ENCODE results near the gene EFCAB11. TPM values are rescaled to one million over a fixed set of nuclear protein-coding genes. Genes with fewer than 3 reads are reported as not detected.

EFCAB11 gene
- total RNA-seq: 1.9 TPM
- long read RNA-seq, partial matches to known transcripts: 0 of 4 reads
- long read RNA-seq, other reads (novel, unspliced or antisense): 1 of 4 reads

DNA sequence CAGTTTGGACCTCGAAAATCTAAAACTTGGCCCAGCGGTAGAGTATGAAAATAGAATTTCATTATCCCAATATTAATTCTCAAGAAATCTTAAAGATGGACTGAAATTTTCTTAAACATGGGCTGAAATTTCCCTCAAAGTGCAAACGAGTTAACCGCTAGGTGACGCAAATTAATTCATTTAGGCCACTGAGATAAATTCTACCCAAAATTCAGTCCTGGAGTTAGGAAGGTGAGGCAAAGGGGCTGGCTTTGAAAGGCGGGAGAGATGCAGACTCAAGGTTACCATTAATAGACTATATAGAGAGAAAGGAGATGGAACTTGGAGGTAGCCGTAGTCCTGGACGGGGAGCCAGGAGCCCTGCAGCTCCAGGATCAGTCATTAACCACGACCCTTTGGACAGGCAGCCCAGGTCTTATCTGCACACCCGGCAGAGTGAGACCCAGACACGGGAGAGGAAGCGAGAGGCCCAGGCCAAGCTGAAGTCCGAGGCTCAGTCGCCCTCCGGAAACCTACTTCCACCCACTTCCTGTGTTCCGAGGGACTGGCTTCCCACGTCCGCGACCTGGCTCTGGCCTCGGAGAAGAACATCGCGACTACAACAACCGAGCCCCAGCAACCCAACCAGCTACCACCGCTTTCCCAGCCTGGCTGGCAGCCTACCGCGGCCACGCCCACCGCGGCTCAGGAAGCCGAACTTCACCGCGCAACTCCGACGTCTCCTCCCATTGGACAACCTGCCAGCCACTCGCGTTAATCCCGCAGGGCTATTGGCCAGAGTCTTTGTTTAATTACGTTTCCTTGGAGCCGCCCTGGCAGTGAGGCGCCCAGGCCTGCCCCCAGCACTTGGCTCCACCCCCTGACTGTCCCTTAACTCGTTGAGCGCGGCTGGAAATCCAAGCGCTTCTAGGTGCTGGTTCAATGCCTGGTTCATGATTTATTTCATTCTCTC is at the start of gene EFCAB11:
TSS of gene EFCAB11 (minus strand) at position 661 of the 952 bp plus-strand sequence. CDS start at position 591, 70 bp downstream.
- peak; percentile 98 for DNase-seq (ENCODE audit: low spot score)
- intact Hi-C loops (cut with DNase I): no loop called here

- intact Hi-C loops (cut with DNase I): no loop called here
- no peak for DNase-seq (ENCODE audit: low spot score)
Measured at GRCh38 chr14:90003526-90004307, 49.2 kb upstream of the EFCAB11 start.

GRCh38 chr14:90000935-90001334 is 46.4 kb upstream of the EFCAB11 start:
- intact Hi-C loops (cut with DNase I): no loop called here
- DNase-seq (ENCODE audit: low spot score): no peak

DNA sequence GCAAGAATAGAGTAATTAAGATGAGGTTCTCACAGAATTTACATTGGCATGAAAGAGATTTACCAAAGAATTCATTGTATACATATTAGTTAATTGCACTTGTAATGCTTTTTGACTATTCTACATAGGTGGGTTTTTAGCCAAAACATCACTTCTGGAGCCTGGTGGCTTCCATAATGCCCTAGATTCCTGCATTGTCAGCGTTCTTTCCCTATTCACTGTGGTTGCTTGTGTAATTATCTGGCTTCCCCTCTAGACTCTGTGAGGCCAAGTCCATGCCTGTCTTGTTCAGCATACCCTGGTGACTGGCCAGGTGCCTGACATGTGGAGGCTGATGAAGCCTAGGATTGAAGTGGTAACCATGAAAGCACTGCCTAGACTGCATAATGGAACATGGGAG is 42.4 kb upstream of the EFCAB11 start:
- intact Hi-C loops (cut with DNase I): no loop called here
- DNase-seq (ENCODE audit: low spot score): no peak

GRCh38 chr14:89992273-89992672 is 37.7 kb upstream of the EFCAB11 start:
- intact Hi-C loops (cut with DNase I): no loop called here
- no peak for DNase-seq (ENCODE audit: low spot score)

DNA sequence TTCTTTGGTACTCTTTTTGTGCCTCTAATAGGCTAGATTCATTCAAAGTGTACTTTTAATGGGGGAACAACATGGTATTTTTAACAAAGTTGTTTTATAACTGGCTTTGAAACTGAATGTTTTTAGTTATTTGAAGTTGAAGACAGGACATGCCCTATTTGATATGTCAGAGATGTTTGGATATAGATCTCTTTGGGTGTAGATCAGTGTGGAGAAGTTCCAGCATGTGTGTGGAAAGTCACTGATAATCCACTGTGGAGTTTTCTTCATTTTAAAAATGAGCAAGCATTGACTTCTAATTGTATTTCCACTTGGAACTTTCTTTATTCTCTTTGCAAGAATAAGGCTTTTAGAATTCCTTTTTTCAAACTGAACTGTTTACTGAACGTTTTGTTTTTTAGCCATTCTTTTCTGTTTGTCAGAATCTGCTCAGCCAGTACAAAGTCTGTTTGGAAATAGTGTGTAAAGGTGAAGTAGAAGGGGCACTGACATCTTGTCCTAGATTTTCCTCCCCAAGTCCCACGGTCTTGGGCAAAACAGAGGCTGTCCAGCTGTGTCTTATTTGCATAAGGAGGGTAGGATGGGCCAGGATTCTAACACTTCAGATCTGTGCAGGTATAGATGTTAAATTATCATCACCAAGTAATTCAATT is 36.2 kb upstream of the EFCAB11 start:
- intact Hi-C loops (cut with DNase I): no loop called here
- no peak for DNase-seq (ENCODE audit: low spot score)

GRCh38 chr14:89990218-89990617 is 35.7 kb upstream of the EFCAB11 start:
- intact Hi-C loops (cut with DNase I): no loop called here

DNA sequence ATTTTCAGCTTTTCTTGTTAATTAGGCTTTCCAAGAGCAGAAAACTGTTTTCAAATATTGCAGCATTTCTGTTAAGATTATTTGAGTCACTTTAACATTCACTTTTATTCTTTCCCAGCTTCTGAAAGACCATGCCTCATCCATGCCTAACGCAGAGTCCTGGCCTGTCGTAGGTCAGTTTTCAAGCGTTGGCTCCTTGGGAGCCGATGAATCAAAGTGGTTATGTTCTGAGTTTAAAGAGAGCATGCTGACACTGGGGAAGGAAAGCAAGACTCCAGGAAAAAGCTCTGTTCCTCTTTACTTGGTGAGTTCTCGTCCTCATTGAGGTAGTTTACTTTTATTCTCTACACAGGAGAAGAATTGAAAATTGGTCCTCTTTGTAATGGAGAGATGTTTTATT is 34.3 kb upstream of the EFCAB11 start:
- DNase-seq (ENCODE audit: low spot score): no peak
- intact Hi-C loops (cut with DNase I): no loop called here

More at GRCh38 chr14:89990218-89990617, 35.7 kb upstream of the EFCAB11 start:
- DNase-seq (ENCODE audit: low spot score): no peak

DNA sequence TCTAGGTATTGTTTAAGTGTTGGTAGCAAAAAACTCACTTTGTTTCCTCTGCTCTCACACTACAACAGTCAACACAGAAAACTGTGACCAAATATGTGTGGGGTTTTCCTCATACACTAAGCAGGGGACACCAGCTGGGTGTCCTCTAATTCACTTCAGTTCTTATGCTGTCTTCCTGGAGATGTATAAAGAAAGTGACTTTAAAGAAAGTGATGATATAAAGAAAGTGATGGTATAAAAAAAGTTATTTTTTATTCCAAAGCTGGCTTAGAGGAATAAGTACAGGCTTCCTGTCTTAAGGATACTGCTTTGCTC is 32.6 kb upstream of the EFCAB11 start:
- DNase-seq (ENCODE audit: low spot score): no peak
- intact Hi-C loops (cut with DNase I): no loop called here

DNA sequence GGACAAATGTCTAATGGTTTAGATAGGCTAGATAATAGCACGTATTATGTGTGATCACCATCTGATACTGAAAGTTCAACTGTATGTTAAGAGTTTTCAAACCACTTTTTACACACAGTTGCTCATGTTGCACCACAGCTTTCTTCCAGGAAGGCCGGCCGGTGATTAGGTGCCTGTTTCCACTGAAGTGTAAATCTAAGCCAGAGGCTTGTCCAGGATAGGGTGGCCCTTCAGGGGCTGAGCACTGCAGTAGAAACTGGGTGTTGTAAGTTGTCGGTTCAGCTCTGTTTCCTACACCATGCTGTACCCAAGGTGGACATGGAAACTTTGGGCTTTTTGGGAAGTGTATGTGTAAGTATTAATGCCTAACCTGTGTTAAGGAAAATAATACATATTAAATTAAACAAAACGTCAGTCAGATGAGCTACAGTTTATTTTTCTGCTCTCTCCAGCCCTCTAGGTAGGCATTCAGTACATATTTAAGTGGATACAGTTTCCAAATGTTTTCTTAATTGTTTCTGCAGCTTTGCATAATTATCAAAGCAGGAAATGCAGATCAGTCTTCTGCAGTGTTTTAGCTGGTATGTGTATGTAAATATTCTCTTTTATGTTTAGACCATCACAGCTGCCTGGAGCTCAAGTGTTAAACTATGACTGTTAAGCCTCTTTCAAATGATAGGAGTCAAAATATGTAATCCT is 32.1 kb upstream of the EFCAB11 start:
- intact Hi-C loops (cut with DNase I): no loop called here
- no peak for DNase-seq (ENCODE audit: low spot score)

DNA sequence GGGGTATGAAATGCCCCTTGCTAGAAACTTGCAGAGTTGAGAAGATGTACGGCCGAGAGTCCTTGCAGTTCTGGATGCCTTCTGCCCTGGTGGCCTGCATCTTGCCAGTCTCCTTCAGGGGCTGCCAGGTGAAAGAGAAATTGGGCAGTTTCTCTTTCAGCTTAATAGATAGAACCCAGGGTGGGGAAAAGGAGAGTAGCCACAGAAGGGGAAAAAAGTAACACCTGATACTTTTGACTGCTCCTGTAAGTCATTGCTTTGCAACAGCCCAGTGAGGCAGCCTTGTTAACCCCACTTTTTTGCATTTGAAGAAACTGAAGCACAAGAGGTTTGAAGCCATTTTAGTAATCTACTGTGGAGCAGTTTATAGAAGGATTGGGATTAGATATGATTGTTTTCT is 28.8 kb upstream of the EFCAB11 start:
- intact Hi-C loops (cut with DNase I): no loop called here
- DNase-seq (ENCODE audit: low spot score): no peak

DNA sequence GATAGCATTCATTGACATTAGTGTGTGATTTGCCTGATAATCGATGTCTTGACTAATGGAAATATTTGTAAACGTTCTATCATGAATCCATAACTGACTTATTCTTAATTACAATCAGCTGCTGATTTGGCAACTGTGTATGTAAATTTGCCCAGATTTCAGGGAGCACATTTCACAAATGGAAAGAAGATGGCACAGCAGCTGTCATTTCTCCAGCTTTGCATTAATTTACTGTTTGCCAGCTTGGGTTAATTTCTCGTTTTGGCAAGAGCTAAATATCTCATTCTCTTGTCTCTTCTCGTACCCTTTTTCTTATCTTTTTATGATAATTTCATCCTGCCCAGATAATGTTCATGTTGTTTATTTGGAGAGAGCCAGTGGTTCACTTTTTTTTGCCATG is 24.1 kb upstream of the EFCAB11 start:
- DNase-seq (ENCODE audit: low spot score): no peak
- intact Hi-C loops (cut with DNase I): loop anchor here (10.0 kb wide), 1 partner anchor 76 kb away; no protein-coding TSS in a partner anchor

DNA sequence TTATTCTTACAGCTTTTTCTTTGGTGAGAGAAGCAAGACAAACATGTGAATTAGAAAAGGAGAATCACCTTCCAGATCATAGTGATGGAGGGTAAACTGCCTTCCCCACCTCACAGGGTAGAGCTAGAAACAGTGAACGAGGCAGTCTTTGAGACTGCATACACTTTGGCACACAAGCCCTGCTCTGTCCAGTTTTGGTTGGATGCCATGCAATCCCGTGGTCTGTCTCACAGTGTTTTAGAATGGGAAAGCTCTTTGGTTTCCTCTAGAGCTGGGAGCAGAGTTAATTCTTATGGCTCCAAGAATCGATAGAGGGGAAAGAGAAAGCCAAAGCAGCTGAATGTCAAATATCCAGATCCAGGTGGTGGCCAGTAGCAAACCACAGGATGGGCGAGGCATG is 23.1 kb upstream of the EFCAB11 start:
- intact Hi-C loops (cut with DNase I): loop anchor here (10.0 kb wide), 1 partner anchor 77 kb away; no protein-coding TSS in a partner anchor

GRCh38 chr14:89973234-89973823 is 18.8 kb upstream of the EFCAB11 start:
- peak; percentile 80 for DNase-seq (ENCODE audit: low spot score)
- intact Hi-C loops (cut with DNase I): loop anchor here (2.0 to 10.0 kb wide), 2 partner anchors 81 to 261 kb away; no protein-coding TSS in a partner anchor

More for the DNA sequence above, 23.1 kb upstream of the EFCAB11 start:
- no peak for DNase-seq (ENCODE audit: low spot score)

DNA sequence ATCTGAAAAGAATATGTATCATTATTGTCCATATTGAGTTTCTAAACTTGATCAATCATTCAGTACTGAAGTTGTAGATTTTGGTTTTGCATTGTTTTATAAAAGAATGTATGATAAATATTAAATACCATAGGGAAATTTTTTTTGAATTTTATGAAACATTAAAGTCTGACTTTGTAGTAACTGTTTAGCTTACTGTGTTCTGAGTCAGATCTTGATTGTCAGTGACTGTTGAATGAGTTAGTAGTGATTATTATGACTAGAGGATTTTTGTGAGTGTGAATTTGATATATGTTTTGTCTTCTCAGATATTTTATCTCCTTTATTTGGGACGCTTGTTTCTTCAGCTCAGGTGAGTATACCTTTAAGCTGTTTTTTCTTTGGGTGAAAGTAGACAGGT is 11.3 kb upstream of the EFCAB11 start:
- intact Hi-C loops (cut with DNase I): no loop called here
- DNase-seq (ENCODE audit: low spot score): no peak

- DNase-seq (ENCODE audit: low spot score): no peak
- intact Hi-C loops (cut with DNase I): no loop called here
Measured at GRCh38 chr14:89963288-89963978, 8.9 kb upstream of the EFCAB11 start.

DNA sequence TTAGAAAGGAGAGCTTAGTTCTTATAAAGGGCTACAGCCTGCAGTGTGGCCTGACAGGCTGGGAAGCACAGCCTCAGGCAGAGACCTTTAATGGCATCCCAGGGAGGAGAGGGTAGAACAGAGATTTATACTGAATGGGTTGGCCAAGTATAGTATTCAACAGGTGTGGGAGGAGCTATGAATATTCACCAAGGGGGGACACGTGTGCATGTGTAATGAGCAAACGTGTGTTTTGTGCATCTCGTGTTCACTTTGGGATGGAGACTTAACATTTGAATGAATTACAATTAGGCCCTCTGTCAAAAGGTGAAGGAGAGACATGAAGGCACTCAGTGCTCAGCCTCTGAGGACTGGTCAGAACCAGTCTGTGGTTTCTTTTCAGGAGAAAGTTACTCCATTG is 6.4 kb upstream of the EFCAB11 start:
- intact Hi-C loops (cut with DNase I): no loop called here
- DNase-seq (ENCODE audit: low spot score): no peak

DNA sequence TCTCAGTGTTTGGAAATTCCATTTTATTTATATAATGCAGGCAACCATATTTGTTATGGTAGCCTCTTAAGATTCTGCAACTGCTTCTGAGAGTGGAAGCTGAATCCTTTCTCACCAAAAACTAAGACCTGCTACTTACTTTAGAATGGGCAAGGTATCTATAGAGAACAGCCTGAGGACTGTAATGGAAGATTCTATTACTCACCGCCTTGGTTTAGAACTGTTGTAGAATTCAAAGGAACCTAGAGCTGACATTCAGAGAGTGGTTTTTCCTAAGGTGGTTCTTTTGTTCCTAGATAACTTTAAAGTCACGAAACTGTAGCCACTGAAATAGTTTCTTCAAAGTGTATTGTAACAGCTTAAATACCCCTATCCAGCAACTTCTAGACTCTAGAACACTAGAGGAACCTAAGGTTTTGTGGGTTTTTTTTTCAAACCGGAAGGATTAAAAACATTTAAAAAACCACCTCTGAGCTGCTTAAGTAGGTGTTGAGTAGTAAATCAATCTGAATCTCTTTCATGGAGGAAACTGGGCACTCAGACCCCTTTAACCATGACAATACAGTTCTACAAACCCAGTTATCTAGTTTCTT is 5.4 kb upstream of the EFCAB11 start:
- intact Hi-C loops (cut with DNase I): no loop called here
- no peak for DNase-seq (ENCODE audit: low spot score)

All from cardiac septum (tissue), 1 donor.